SU-DHL-6 (cell line): ENCODE results near the gene MALRD1.

Experiments
- H2AFZ ChIP-seq: fragments of 200-600 bp; sonication (generic); 2 replicates; pipeline ENCODE4 v1.6.1; 2014; ENCODE audit warnings: low read depth, mild to moderate bottlenecking, moderate library complexity, mixed read lengths, antibody characterized with exemption, low read length; ENCODE audit not compliant: severe bottlenecking
- H3F3A ChIP-seq: fragments of 200-600 bp; shearing (Covaris generic); 2 replicates; pipeline ENCODE4 v1.6.0; 2016; ENCODE audit warnings: antibody characterized with exemption, mild to moderate bottlenecking; ENCODE audit not compliant: insufficient read depth
- H3K27ac ChIP-seq: fragments of 200-600 bp; sonication (generic); 2 replicates; pipeline ENCODE4 v1.5.1; 2016; ENCODE audit warnings: low read depth, mild to moderate bottlenecking, low read length, moderate library complexity, mixed read lengths
- H3K27me3 ChIP-seq: fragments of 200-600 bp; sonication (generic), shearing (Covaris generic); 2 replicates; pipeline ENCODE4 v1.6.0; 2014; ENCODE audit warnings: mild to moderate bottlenecking, low read length
- H3K36me3 ChIP-seq: fragments of 200-600 bp; sonication (generic); 2 replicates; pipeline ENCODE4 v1.6.1; 2014; ENCODE audit warnings: mild to moderate bottlenecking, low read length, mixed read lengths
- H3K4me2 ChIP-seq: fragments of 300-600, 200-600 bp; shearing (Covaris generic), sonication (generic); 2 replicates; pipeline ENCODE4 v1.6.0; 2014; ENCODE audit warnings: low read length, low read depth, mild to moderate bottlenecking; ENCODE audit not compliant: poor library complexity, severe bottlenecking
- H3K4me3 ChIP-seq: fragments of 200-600 bp; sonication (generic); 2 replicates; pipeline ENCODE4 v1.5.1; 2014; ENCODE audit warnings: antibody characterized with exemption, low read length, mild to moderate bottlenecking, mixed read lengths; ENCODE audit not compliant: insufficient read depth, poor library complexity, severe bottlenecking
- H3K79me2 ChIP-seq: fragments of 200-600 bp; sonication (generic); 2 replicates; pipeline ENCODE4 v1.6.1; 2014; ENCODE audit warnings: mild to moderate bottlenecking, low read length, moderate library complexity; ENCODE audit not compliant: insufficient read depth
- H3K9ac ChIP-seq: fragments of 200-600 bp; sonication (generic); 2 replicates; pipeline ENCODE4 v1.7.0; 2014; ENCODE audit warnings: mild to moderate bottlenecking, low read length
- H3K9me2 ChIP-seq: fragments of 200-600 bp; sonication (generic); replicated peaks from 2 replicates; pipeline ENCODE4 v1.6.1; 2014; ENCODE audit warnings: low read length; ENCODE audit not compliant: insufficient read depth
- H3K9me3 ChIP-seq: fragments of 200-600 bp; sonication (generic); 2 replicates; pipeline ENCODE4 v1.6.1; 2014; ENCODE audit warnings: low read length, mixed read lengths; ENCODE audit not compliant: insufficient read depth
- H4K20me1 ChIP-seq: fragments of 200-600 bp; sonication (generic); 2 replicates; pipeline ENCODE4 v1.6.1; 2014; ENCODE audit warnings: low read depth, mild to moderate bottlenecking, antibody characterized with exemption, low read length, moderate library complexity, mixed read lengths
- CTCF ChIP-seq: fragments of 200-600 bp; sonication (generic); IDR thresholded peaks from one replicate; pipeline ENCODE4 v1.5.1; 2017; ENCODE audit warnings: antibody characterized with exemption, mild to moderate bottlenecking, low read length, moderate library complexity; ENCODE audit not compliant: insufficient read depth, poor library complexity, severe bottlenecking
- EZH2phosphoT487 ChIP-seq: fragments of 200-600 bp; sonication (generic), shearing (Covaris generic); conservative IDR thresholded peaks from 2 replicates; pipeline ENCODE4 v1.6.1; 2018; ENCODE audit warnings: mild to moderate bottlenecking, antibody characterized with exemption, low read length, moderate library complexity, mixed read lengths

The MALRD1 gene

DNA sequence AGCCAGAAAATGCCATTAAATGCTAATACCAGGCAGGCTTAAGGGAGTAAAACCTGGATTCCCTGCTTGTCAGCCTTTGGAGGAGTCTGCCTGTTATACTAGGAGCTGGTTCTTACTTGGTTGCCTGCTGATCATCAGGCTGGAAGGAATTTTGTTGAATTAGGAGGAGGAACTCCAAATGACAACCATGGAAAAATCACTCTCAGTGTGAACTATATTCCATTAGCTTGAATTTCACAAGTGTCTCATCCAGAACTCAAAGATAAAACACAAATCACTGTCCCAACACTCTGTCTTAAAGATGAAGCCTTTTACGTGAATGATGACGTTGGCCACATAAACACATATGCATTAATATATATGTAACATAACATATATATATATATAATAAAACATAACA lies 528.8 kb downstream of the MALRD1 start:
- no peaks in the 10 kb centered on the region for H3K79me2 ChIP-seq
- H2AFZ ChIP-seq, result no peak overlapping the region
- H3F3A ChIP-seq, result no peaks in the 10 kb centered on the region
- no peak overlapping the region for H3K4me2 ChIP-seq
- no peak overlapping the region for H3K27ac ChIP-seq
- H3K9me2 ChIP-seq, result no peaks in the 10 kb centered on the region
- H4K20me1 ChIP-seq, result no peaks in the 10 kb centered on the region
- H3K9me3 ChIP-seq, result no peaks in the 10 kb centered on the region
- H3K4me3 ChIP-seq, result no peak overlapping the region
- H3K9ac ChIP-seq, result no peak overlapping the region
- no peaks in the 10 kb centered on the region for H3K27me3 ChIP-seq
- TF ChIP-seq EZH2phosphoT487, result no peak
- no peak for TF ChIP-seq CTCF
- no peaks in the 10 kb centered on the region for H3K36me3 ChIP-seq

DNA sequence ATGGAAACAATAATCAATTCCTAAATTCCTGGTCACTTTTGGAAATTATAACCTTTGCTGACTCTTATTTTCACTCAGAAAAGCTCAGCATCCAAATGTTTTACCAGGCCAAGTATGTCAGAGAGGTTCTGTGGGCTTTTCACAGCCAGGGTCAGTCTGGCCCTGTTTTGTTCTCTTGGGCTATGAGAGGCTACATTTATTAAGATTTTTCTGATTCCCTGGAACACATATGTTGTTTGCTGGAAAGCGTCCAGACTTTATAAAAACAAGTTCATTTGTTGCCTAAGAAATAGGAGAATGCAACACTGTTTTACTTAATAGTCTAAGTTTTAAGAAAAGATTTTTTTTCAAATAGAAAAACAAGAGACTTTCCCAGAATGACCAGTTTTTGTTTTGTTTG lies 529.2 kb downstream of the MALRD1 start:
- no peak overlapping the region for H3K27ac ChIP-seq
- no peaks in the 10 kb centered on the region for H3K79me2 ChIP-seq
- no peaks in the 10 kb centered on the region for H4K20me1 ChIP-seq
- H3K36me3 ChIP-seq, result no peaks in the 10 kb centered on the region
- no peaks in the 10 kb centered on the region for H3K9me3 ChIP-seq
- H3K4me3 ChIP-seq, result no peak overlapping the region
- TF ChIP-seq CTCF (no peak), EZH2phosphoT487 (no peak)
- no peak overlapping the region for H2AFZ ChIP-seq
- no peaks in the 10 kb centered on the region for H3K27me3 ChIP-seq
- no peak overlapping the region for H3K9ac ChIP-seq
- no peak overlapping the region for H3K4me2 ChIP-seq
- H3K9me2 ChIP-seq, result no peaks in the 10 kb centered on the region
- no peaks in the 10 kb centered on the region for H3F3A ChIP-seq

DNA sequence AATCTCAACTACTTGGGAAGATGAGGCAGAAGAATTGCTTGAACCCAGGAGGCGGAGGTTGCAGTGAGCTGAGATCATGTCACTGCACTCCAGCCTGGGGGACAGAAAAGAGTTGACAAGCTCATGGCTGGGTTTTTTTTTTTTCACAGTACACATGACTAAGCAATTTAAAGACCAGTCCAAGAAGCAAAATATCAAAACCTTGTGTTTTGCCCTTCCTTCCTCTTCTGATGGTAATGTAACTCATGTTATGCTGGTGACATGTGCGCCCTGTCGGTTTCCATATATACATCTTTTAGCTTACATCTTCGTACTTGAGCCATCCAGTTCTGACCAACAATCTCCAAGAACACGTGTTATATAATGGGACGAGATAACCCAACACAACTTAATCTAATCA lies 530.0 kb downstream of the MALRD1 start:
- Histone ChIP-seq H3K9me3 (no peaks in the 10 kb centered on the region), H3K36me3 (no peaks in the 10 kb centered on the region), H3K79me2 (no peaks in the 10 kb centered on the region), H3K27me3 (no peaks in the 10 kb centered on the region), H3K9me2 (no peaks in the 10 kb centered on the region), H4K20me1 (no peaks in the 10 kb centered on the region), H2AFZ (no peak overlapping the region), H3K4me2 (no peak overlapping the region), H3K4me3 (no peak overlapping the region), H3K9ac (no peak overlapping the region), H3K27ac (no peak overlapping the region), H3F3A (no peaks in the 10 kb centered on the region)
- no peak for TF ChIP-seq EZH2phosphoT487
- no peak for TF ChIP-seq CTCF
